WTC11 (cell line): Measurements from ENCODE around the gene CTNS. TPM values are rescaled to one million over a fixed set of nuclear protein-coding genes. Genes with fewer than 3 reads are reported as not detected.

ENCODE experiments used
- ATAC-seq: fragments of 200-7000 bp; cut with Tn5 transposase; 2 replicates; pipeline ENCODE4 v1.10.0; 2021; ENCODE audit warnings: mild to moderate bottlenecking, moderate library complexity
- CTCF ChIA-PET: fragments of 300-600 bp; sonication (Branson Sonifier 250); formaldehyde crosslinking; loops from one replicate; lab custom pipeline; 2021; ENCODE audit warnings: antibody characterized with exemption; lab: Charles Lee
- POLR2A ChIA-PET: fragments of 350-600 bp; sonication (Branson Sonifier 250); formaldehyde crosslinking; loops from one replicate; lab custom pipeline; 2021; ENCODE audit warnings: antibody characterized with exemption; lab: Charles Lee
- DNase-seq: peaks from one replicate; pipeline ENCODE4 v3.0.0; 2021; ENCODE audit warnings: low spot score
- H3K27ac Mint-ChIP-seq: 2 replicates; pipeline ENCODE4 v1.8.0; 2021; ENCODE audit warnings: mixed read lengths
- H3K27me3 Mint-ChIP-seq: 2 replicates; pipeline ENCODE4 v1.8.0; 2021; ENCODE audit warnings: low read depth, mild to moderate bottlenecking, moderate library complexity, mixed read lengths
- H3K36me3 Mint-ChIP-seq: 2 replicates; pipeline ENCODE4 v1.8.0; 2021; ENCODE audit warnings: mixed read lengths
- H3K4me1 Mint-ChIP-seq: 2 replicates; pipeline ENCODE4 v1.8.0; 2022; ENCODE audit warnings: mixed read lengths
- H3K4me3 Mint-ChIP-seq: 2 replicates; pipeline ENCODE4 v1.8.0; 2021; ENCODE audit warnings: mild to moderate bottlenecking, moderate library complexity, mixed read lengths
- H3K9me3 Mint-ChIP-seq: 2 replicates; pipeline ENCODE4 v1.8.0; 2021; ENCODE audit warnings: mixed read lengths
- GABPB1 ChIP-seq: sonication (generic); formaldehyde crosslinking; IDR thresholded peaks from 2 replicates; pipeline ENCODE4 v1.8.1; 2023; ENCODE audit warnings: mild to moderate bottlenecking, missing genetic modification reagents
- PRDM15 ChIP-seq: sonication (generic); formaldehyde crosslinking; IDR thresholded peaks from 2 replicates; pipeline ENCODE4 v1.8.0; 2022; ENCODE audit warnings: missing genetic modification reagents
- PREB ChIP-seq: sonication (generic); formaldehyde crosslinking; IDR thresholded peaks from 2 replicates; pipeline ENCODE4 v1.8.1; 2022; ENCODE audit warnings: mild to moderate bottlenecking, missing genetic modification reagents, moderate library complexity, borderline replicate concordance
- SMAD4 ChIP-seq: sonication (generic); formaldehyde crosslinking; IDR thresholded peaks from 2 replicates; pipeline ENCODE4 v1.8.0; 2022; ENCODE audit warnings: mild to moderate bottlenecking, missing genetic modification reagents
- TCF7 ChIP-seq: sonication (generic); formaldehyde crosslinking; IDR thresholded peaks from 2 replicates; pipeline ENCODE4 v1.8.0; 2022; ENCODE audit warnings: mild to moderate bottlenecking, low read depth, missing genetic modification reagents, moderate library complexity
- TEAD1 ChIP-seq: sonication (generic); formaldehyde crosslinking; IDR thresholded peaks from 2 replicates; pipeline ENCODE4 v1.8.0; 2022; ENCODE audit warnings: mild to moderate bottlenecking, missing genetic modification reagents
- TP53 ChIP-seq: sonication (generic); formaldehyde crosslinking; IDR thresholded peaks from 2 replicates; pipeline ENCODE4 v1.8.1; 2023; ENCODE audit warnings: mild to moderate bottlenecking, missing genetic modification reagents
- ZNF263 ChIP-seq: sonication (generic); formaldehyde crosslinking; IDR thresholded peaks from 2 replicates; pipeline ENCODE4 v1.8.1; 2022; ENCODE audit warnings: low read depth, mild to moderate bottlenecking, moderate library complexity, missing genetic modification reagents
- ZNF396 ChIP-seq: fragments of 250-450 bp; sonication (Bioruptor Pico); IDR thresholded peaks from 2 replicates; pipeline ENCODE4 v1.8.0; 2021; ENCODE audit warnings: mild to moderate bottlenecking, moderate library complexity, borderline replicate concordance
- total RNA-seq: library from RNA; stranded (reverse); gene quantifications from 3 replicates; pipeline ENCODE4 v1.2.3, GENCODE V29; 2021
- TF ChIP-seq, protein P1 (sequence below): fragments of 200-600 bp; IDR thresholded peaks from 2 replicates; pipeline ENCODE4 v1.8.0; 2022; ENCODE audit warnings: antibody characterized with exemption
- TF ChIP-seq, protein P2 (sequence below): sonication (generic); formaldehyde crosslinking; IDR thresholded peaks from 2 replicates; pipeline ENCODE4 v1.8.0; 2023; ENCODE audit warnings: missing genetic modification reagents

Gene CTNS
- total RNA-seq, 1 experiment from 2014 or later, result 10.7 TPM

GRCh38 chr17:3600529-3601205 is 35.9 kb upstream of the CTNS start:
- H3K9me3 Mint-ChIP-seq, result no peaks in the 10 kb centered on the region
- H3K36me3 Mint-ChIP-seq, result no peaks in the 10 kb centered on the region
- no peak overlapping the region for H3K27ac Mint-ChIP-seq
- H3K27me3 Mint-ChIP-seq, result no peaks in the 10 kb centered on the region; the same call in 1 of the 2 replicates
- ATAC-seq (no peak), DNase-seq (no peak)
- no peak overlapping the region for H3K4me3 Mint-ChIP-seq
- no peak for TF ChIP-seq TCF7 (CRISPR knock-in tag)
- TF ChIP-seq TP53 (CRISPR knock-in tag), result no peak
- TF ChIP-seq PRDM15 (CRISPR knock-in tag), result no peak
- ChIA-PET POLR2A (no interaction called here), CTCF (interaction anchor here (0.6 to 2.8 kb wide), 3 partner anchors 36 to 780 kb away, joined by 3 to 23 read pairs (median 15); partner anchors contain the start of genes CTNS and SHPK)
- H3K4me1 Mint-ChIP-seq, result no peaks in the 10 kb centered on the region

DNA sequence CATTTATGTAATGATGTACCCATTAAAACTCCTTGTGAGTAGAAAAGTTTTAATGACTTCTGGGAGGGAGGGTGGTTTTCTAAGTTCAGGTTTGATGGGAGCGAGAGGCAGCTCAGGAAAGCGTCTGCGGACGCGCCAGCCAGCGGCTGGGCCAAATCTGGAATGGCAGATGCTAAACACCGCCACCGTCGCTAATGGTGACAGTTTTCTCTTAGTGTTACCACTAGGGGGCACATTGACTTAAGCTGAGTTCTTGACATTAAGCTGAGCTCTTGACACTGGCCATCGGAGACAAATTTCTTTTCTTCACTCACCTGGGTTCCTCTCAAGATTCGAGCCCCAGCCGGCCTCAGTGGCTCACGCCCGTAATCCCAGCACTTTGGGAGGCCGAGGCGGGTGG is 34.1 kb upstream of the CTNS start:
- no peaks in the 10 kb centered on the region for H3K9me3 Mint-ChIP-seq
- no peak for TF ChIP-seq PREB
- TF ChIP-seq, protein P1, sequence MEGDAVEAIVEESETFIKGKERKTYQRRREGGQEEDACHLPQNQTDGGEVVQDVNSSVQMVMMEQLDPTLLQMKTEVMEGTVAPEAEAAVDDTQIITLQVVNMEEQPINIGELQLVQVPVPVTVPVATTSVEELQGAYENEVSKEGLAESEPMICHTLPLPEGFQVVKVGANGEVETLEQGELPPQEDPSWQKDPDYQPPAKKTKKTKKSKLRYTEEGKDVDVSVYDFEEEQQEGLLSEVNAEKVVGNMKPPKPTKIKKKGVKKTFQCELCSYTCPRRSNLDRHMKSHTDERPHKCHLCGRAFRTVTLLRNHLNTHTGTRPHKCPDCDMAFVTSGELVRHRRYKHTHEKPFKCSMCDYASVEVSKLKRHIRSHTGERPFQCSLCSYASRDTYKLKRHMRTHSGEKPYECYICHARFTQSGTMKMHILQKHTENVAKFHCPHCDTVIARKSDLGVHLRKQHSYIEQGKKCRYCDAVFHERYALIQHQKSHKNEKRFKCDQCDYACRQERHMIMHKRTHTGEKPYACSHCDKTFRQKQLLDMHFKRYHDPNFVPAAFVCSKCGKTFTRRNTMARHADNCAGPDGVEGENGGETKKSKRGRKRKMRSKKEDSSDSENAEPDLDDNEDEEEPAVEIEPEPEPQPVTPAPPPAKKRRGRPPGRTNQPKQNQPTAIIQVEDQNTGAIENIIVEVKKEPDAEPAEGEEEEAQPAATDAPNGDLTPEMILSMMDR, result peak; percentile 54
- no peak overlapping the region for H3K27ac Mint-ChIP-seq
- POLR2A ChIA-PET, result interaction anchor here (0.5 kb wide), 1 partner anchor 497 kb away, joined by 3 read pairs; no protein-coding TSS in a partner anchor
- CTCF ChIA-PET, result interaction anchor here (0.6 to 2.8 kb wide), 32 partner anchors 8 to 554 kb away, joined by 3 to 23 read pairs (median 4); partner anchors contain the start of genes CTNS, P2RX5 and SHPK
- DNase-seq (peak; percentile 56), ATAC-seq (peak; percentile 83)
- no peak overlapping the region for H3K4me3 Mint-ChIP-seq
- H3K27me3 Mint-ChIP-seq, result no peaks in the 10 kb centered on the region; the same call in 1 of the 2 replicates
- no peaks in the 10 kb centered on the region; the same call in 1 of the 2 replicates for H3K36me3 Mint-ChIP-seq
- H3K4me1 Mint-ChIP-seq, result no peaks in the 10 kb centered on the region

DNA sequence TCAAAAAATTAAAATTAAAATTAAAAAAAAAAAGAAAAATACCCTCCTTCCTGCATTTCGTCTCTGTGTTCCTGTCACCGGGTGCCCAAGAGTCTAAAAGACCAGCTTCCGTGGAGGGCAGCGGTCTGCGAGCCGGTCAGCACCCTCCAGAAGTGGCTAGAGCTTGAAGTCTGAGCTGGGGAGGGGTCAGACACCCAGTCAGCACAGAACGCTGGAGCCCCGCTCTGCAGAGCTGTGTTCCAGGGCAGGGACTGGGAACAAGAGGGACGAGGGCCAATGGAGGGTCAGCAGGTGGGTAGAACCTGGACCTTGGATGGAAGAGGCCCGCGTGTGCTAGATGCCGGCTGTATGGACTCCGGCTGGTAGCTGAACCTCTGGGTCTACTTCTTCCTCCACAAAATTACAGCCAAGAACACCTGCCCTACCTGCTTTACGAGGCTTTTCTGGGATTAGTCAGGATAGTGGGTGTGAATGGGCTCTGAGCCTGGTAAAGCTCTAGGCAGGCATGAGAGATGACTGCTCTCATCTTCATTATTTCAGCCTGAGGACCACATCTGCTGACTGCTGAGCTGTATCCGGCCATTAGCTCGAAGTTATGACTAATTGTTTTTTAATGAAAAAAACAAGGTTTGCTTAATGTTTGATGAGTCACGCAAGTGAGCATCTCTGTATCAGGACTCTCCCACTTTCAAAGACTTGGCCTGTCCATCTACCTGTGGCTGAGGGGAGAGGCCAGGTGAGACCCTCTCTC is 33.3 kb upstream of the CTNS start:
- Mint-ChIP-seq H3K27me3 (no peaks in the 10 kb centered on the region; the same call in 1 of the 2 replicates), H3K4me1 (no peaks in the 10 kb centered on the region), H3K36me3 (peaks cover 2% of the 10 kb centered on the region), H3K9me3 (no peaks in the 10 kb centered on the region), H3K4me3 (no peak overlapping the region), H3K27ac (no peak overlapping the region)
- ChIA-PET CTCF (interaction anchor here (1.0 to 2.8 kb wide), 25 partner anchors 9 to 555 kb away, joined by 3 to 23 read pairs (median 5); partner anchors contain the start of genes CTNS, P2RX5 and SHPK), POLR2A (interaction anchor here (0.6 kb wide), 1 partner anchor 32 kb away, joined by 4 read pairs; no protein-coding TSS in a partner anchor)
- no peak for DNase-seq
- no peak for TF ChIP-seq ZNF263 (CRISPR knock-in tag)
- TF ChIP-seq ZNF396, result no peak
- TF ChIP-seq SMAD4, result no peak
- no peak for TF ChIP-seq TEAD1 (CRISPR knock-in tag)
- TF ChIP-seq GABPB1, result no peak
- TF ChIP-seq, protein P2, sequence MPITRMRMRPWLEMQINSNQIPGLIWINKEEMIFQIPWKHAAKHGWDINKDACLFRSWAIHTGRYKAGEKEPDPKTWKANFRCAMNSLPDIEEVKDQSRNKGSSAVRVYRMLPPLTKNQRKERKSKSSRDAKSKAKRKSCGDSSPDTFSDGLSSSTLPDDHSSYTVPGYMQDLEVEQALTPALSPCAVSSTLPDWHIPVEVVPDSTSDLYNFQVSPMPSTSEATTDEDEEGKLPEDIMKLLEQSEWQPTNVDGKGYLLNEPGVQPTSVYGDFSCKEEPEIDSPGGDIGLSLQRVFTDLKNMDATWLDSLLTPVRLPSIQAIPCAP, result no peak
- ATAC-seq, result no peak
